Ectodermal cell (in vitro differentiated cells): ENCODE data around the gene SOCS7.
A peak's percentile ranks its signal among the peaks of the same experiment; 100 is the strongest.

Experiments used
- H3K27ac ChIP-seq: 2 replicates; pipeline ENCODE4 v1.7.0; 2013; ENCODE audit warnings: mild to moderate bottlenecking, low read depth, low read length; ENCODE audit not compliant: insufficient read depth, poor library complexity, severe bottlenecking
- H3K27me3 ChIP-seq: 2 replicates; pipeline ENCODE4 v1.7.0; 2013; ENCODE audit warnings: mild to moderate bottlenecking, low read length; ENCODE audit not compliant: insufficient read depth, control insufficient read depth, poor library complexity, severe bottlenecking
- H3K36me3 ChIP-seq: one replicate; pipeline ENCODE4 v1.7.0; 2013; ENCODE audit warnings: low read length; ENCODE audit not compliant: control insufficient read depth, insufficient read depth
- H3K4me1 ChIP-seq: one replicate; pipeline ENCODE4 v1.7.0; 2013; ENCODE audit warnings: low read length; ENCODE audit not compliant: control insufficient read depth, insufficient read depth
- H3K4me3 ChIP-seq: 2 replicates; pipeline ENCODE4 v1.7.0; 2013; ENCODE audit warnings: low read depth, low read length, control low read depth; ENCODE audit not compliant: insufficient read depth
- H3K9me3 ChIP-seq: 2 replicates; pipeline ENCODE4 v1.7.0; 2013; ENCODE audit warnings: mild to moderate bottlenecking, low read length, moderate library complexity; ENCODE audit not compliant: control insufficient read depth
- WGBS, 2 experiments: methylation state at CpG; one replicate each; pipeline ENCODE4 v1.1.7; 2013; ENCODE audit warnings: missing lambda C conversion rate in 2 of 2; 5-methylcytosine and 5-hydroxymethylcytosine counted together

The SOCS7 gene

GRCh38 chr17:38336838-38337237 is 14.8 kb upstream of the SOCS7 start:
- WGBS, 2 experiments: 94 to 95% methylated on average over 11 of the region's 11 CpGs
- Histone ChIP-seq H3K36me3 (no peaks in the 10 kb centered on the region), H3K27ac (no peak overlapping the region), H3K4me1 (peaks cover 5% of the 10 kb centered on the region), H3K4me3 (no peak overlapping the region), H3K9me3 (no peaks in the 10 kb centered on the region), H3K27me3 (no peaks in the 10 kb centered on the region)

GRCh38 chr17:38338053-38338452 is 13.6 kb upstream of the SOCS7 start:
- Histone ChIP-seq H3K27me3 (no peaks in the 10 kb centered on the region), H3K9me3 (no peaks in the 10 kb centered on the region), H3K4me3 (no peak overlapping the region), H3K36me3 (no peaks in the 10 kb centered on the region), H3K4me1 (peaks cover 5% of the 10 kb centered on the region), H3K27ac (no peak overlapping the region)
- WGBS, 2 experiments: 83 to 93% methylated on average over 5 of the region's 5 CpGs

GRCh38 chr17:38338535-38338934 is 13.1 kb upstream of the SOCS7 start:
- H3K36me3 ChIP-seq: no peaks in the 10 kb centered on the region
- WGBS, 2 experiments: 94 to 96% methylated on average over 4 of the region's 4 CpGs
- no peaks in the 10 kb centered on the region for H3K27me3 ChIP-seq
- H3K4me3 ChIP-seq: no peak overlapping the region
- H3K9me3 ChIP-seq: no peaks in the 10 kb centered on the region
- H3K27ac ChIP-seq: no peak overlapping the region
- peaks cover 5% of the 10 kb centered on the region for H3K4me1 ChIP-seq

GRCh38 chr17:38339891-38340290 is 11.8 kb upstream of the SOCS7 start:
- no peak overlapping the region for H3K27ac ChIP-seq
- H3K4me1 ChIP-seq: peaks cover 5% of the 10 kb centered on the region
- no peaks in the 10 kb centered on the region for H3K9me3 ChIP-seq
- no peaks in the 10 kb centered on the region for H3K27me3 ChIP-seq
- H3K36me3 ChIP-seq: no peaks in the 10 kb centered on the region
- H3K4me3 ChIP-seq: no peak overlapping the region

- Histone ChIP-seq H3K4me1 (peaks cover 5% of the 10 kb centered on the region), H3K36me3 (no peaks in the 10 kb centered on the region), H3K4me3 (no peak overlapping the region), H3K27ac (no peak overlapping the region), H3K9me3 (no peaks in the 10 kb centered on the region), H3K27me3 (no peaks in the 10 kb centered on the region)
- 49 to 53% methylated on average over 5 of the region's 5 CpGs for WGBS, 2 experiments
Observed at GRCh38 chr17:38341035-38341721, 10.5 kb upstream of the SOCS7 start.

- no peaks in the 10 kb centered on the region for H3K9me3 ChIP-seq
- no peak overlapping the region for H3K4me3 ChIP-seq
- WGBS, 2 experiments: 94 to 96% methylated on average over 18 of the region's 18 CpGs
- H3K27me3 ChIP-seq: no peaks in the 10 kb centered on the region
- no peak overlapping the region for H3K27ac ChIP-seq
- H3K36me3 ChIP-seq: no peaks in the 10 kb centered on the region
- H3K4me1 ChIP-seq: peaks cover 5% of the 10 kb centered on the region
Observed at GRCh38 chr17:38342886-38343607, 8.6 kb upstream of the SOCS7 start.

GRCh38 chr17:38343608-38344419 is 7.8 kb upstream of the SOCS7 start, which contains the start of gene GPR179:
GPR179 (minus strand) TSS chr17:38343956; CDS start chr17:38343789, 167 bp downstream.
- Histone ChIP-seq H3K27me3 (no peaks in the 10 kb centered on the region), H3K4me1 (peaks cover 5% of the 10 kb centered on the region), H3K27ac (no peak within 1 kb of the TSS), H3K9me3 (no peaks in the 10 kb centered on the region), H3K4me3 (no peak within 1 kb of the TSS), H3K36me3 (no peaks in the 10 kb centered on the region)
- WGBS, 2 experiments: 82 to 86% methylated on average over 17 to 18 of the region's 18 CpGs

- H3K36me3 ChIP-seq: no peaks in the 10 kb centered on the region
- WGBS, 2 experiments: 85 to 88% methylated on average over 3 of the region's 3 CpGs
- no peaks in the 10 kb centered on the region for H3K27me3 ChIP-seq
Observed at GRCh38 chr17:38344420-38344745, 7.3 kb upstream of the SOCS7 start.

GRCh38 chr17:38345743-38346142 is 5.9 kb upstream of the SOCS7 start:
- Histone ChIP-seq H3K4me3 (no peak overlapping the region), H3K27ac (no peak overlapping the region), H3K9me3 (no peaks in the 10 kb centered on the region), H3K27me3 (no peaks in the 10 kb centered on the region), H3K36me3 (no peaks in the 10 kb centered on the region), H3K4me1 (peaks cover 5% of the 10 kb centered on the region)
- WGBS, 2 experiments: 89 to 95% methylated on average over 7 of the region's 7 CpGs

More at GRCh38 chr17:38344420-38344745, 7.3 kb upstream of the SOCS7 start:
- Histone ChIP-seq H3K4me1 (peaks cover 5% of the 10 kb centered on the region), H3K27ac (no peak overlapping the region), H3K9me3 (no peaks in the 10 kb centered on the region), H3K4me3 (no peak overlapping the region)

- H3K4me3 ChIP-seq: no peak overlapping the region
- 22 to 28% methylated on average over 8 of the region's 8 CpGs for WGBS, 2 experiments
- H3K27ac ChIP-seq: peak overlapping the region; percentile 27
- no peaks in the 10 kb centered on the region for H3K36me3 ChIP-seq
- peaks cover 12% of the 10 kb centered on the region for H3K4me1 ChIP-seq
- H3K9me3 ChIP-seq: no peaks in the 10 kb centered on the region
- H3K27me3 ChIP-seq: peaks cover 6% of the 10 kb centered on the region
Observed at GRCh38 chr17:38349097-38349730, 2.4 kb upstream of the SOCS7 start.
